Stimulated activated naive CD4-positive, alpha-beta T cell (primary cell): Measurements from ENCODE around the gene BACH1.
"Not testable (repeated sequence)": the region's sequence is repeated elsewhere in the genome, so short reads cannot be mapped to it uniquely, and the experiment has no call there.

ENCODE experiments used
- DNase-seq, 6 experiments: peaks; one replicate each; lab custom pipeline; 2025; lab: John Stamatoyannopoulos, UW

The BACH1 gene

GRCh38 chr21:29298348-29299045 lies at the start of gene BACH1:
Gene BACH1, plus strand, starts transcription at chr21:29298922. Its CDS starts 22,359 bp downstream, at chr21:29321281.
- DNase-seq: peak; percentile 57 to 84 (median 76)

- not testable (repeated sequence) for DNase-seq
These were observed 49.4 kb upstream of the BACH1 start for GRCh38 chr21:29249289-29249688.

- no peak for DNase-seq
These were observed 48.1 kb upstream of the BACH1 start for GRCh38 chr21:29250636-29251035.

GRCh38 chr21:29253861-29254260 lies 44.9 kb upstream of the BACH1 start:
- DNase-seq: not testable (repeated sequence)

GRCh38 chr21:29254550-29254949 lies 44.2 kb upstream of the BACH1 start:
- DNase-seq: no peak

GRCh38 chr21:29256126-29256910 lies 42.4 kb upstream of the BACH1 start:
- DNase-seq: no peak

GRCh38 chr21:29257701-29258100 lies 41.0 kb upstream of the BACH1 start:
- DNase-seq: no peak

- DNase-seq: no peak
These were observed 39.9 kb upstream of the BACH1 start for GRCh38 chr21:29258626-29259338.

GRCh38 chr21:29260461-29260860 lies 38.3 kb upstream of the BACH1 start:
- DNase-seq: no peak

GRCh38 chr21:29261555-29262540 lies 36.9 kb upstream of the BACH1 start:
- no peak for DNase-seq

- DNase-seq: no peak
These were observed 34.0 kb upstream of the BACH1 start for GRCh38 chr21:29264721-29265120.

GRCh38 chr21:29265690-29266479 lies 32.8 kb upstream of the BACH1 start:
- no peak for DNase-seq

GRCh38 chr21:29267666-29268065 lies 31.1 kb upstream of the BACH1 start:
- DNase-seq: no peak

GRCh38 chr21:29271927-29272333 lies 26.8 kb upstream of the BACH1 start:
- DNase-seq: no peak

GRCh38 chr21:29277442-29277841 lies 21.3 kb upstream of the BACH1 start:
- no peak for DNase-seq

- DNase-seq: no peak
These were observed 19.2 kb upstream of the BACH1 start for GRCh38 chr21:29279558-29279957.

- not testable (repeated sequence) for DNase-seq
These were observed 16.9 kb upstream of the BACH1 start for GRCh38 chr21:29281801-29282200.

GRCh38 chr21:29287383-29287782 lies 11.3 kb upstream of the BACH1 start:
- no peak for DNase-seq

GRCh38 chr21:29288239-29288638 lies 10.5 kb upstream of the BACH1 start:
- no peak for DNase-seq

GRCh38 chr21:29289317-29289716 lies 9.4 kb upstream of the BACH1 start:
- no peak for DNase-seq

GRCh38 chr21:29290240-29290639 lies 8.5 kb upstream of the BACH1 start:
- DNase-seq: no peak
